Measurements from ENCODE around the gene AMPH.

- no peak for TF ChIP-seq CTCF (conservative IDR thresholded peaks at IDR 0.05; ENCODE audit: low read depth, low read length)
- no peak for TF ChIP-seq EZH2 (IDR thresholded peaks at IDR 0.05; ENCODE audit: low read length, unreplicated experiment)
Observed at GRCh38 chr7:38535073-38535472, 96.1 kb downstream of the AMPH start.
